ENCODE measurements around the gene SPEN. TPM values are rescaled to one million over a fixed set of nuclear protein-coding genes. Genes with fewer than 3 reads are reported as not detected.

Gene SPEN
- total and polyA plus RNA-seq, 9 of the 15 experiments (the other 6 are each of a cell fraction or from before 2014, with no cell fraction given), result 5.7 to 87.5 (median 27.2) TPM

GRCh38 chr1:15835741-15836510 lies 11.6 kb upstream of the SPEN start (continued):
- TF ChIP-seq SRSF7 (optimal IDR thresholded peaks at IDR 0.05; ENCODE audit: low read depth, low read length) (no peak), FOXA3 (CRISPR knock-in tag; conservative IDR thresholded peaks at IDR 0.05 in 1 of 2, IDR thresholded peaks at IDR 0.05 in 1 of 2) (peak in 1 of 2 experiments; percentile 81; a peak in 2 of 4 replicates), EZH2 (IDR thresholded peaks at IDR 0.05; ENCODE audit: borderline replicate concordance, low read depth, low read length) (no peak), E2F8 (IDR thresholded peaks at IDR 0.05; ENCODE audit: low read depth, partially characterized antibody) (peak; percentile 79), FOS (IDR thresholded peaks at IDR 0.05; ENCODE audit: extremely low read depth, insufficient read length) (no peak), ZNF75A (CRISPR knock-in tag; IDR thresholded peaks at IDR 0.05) (no peak), ZBTB2 (IDR thresholded peaks at IDR 0.05) (peak; percentile 100), FIP1L1 (IDR thresholded peaks at IDR 0.05; ENCODE audit: low read depth, low read length, poor library complexity, severe bottlenecking) (peak; percentile 82), EWSR1 (IDR thresholded peaks at IDR 0.05; ENCODE audit: borderline replicate concordance, low read depth, partially characterized antibody) (no peak), MTA2 (IDR thresholded peaks at IDR 0.05; ENCODE audit: low read depth) (no peak), NFE2L1 (tag; IDR thresholded peaks at IDR 0.05; ENCODE audit: borderline replicate concordance, low read depth) (no peak), XRCC5 (IDR thresholded peaks at IDR 0.05; ENCODE audit: low read depth, low read length) (peak; percentile 84), TRIM24 (IDR thresholded peaks at IDR 0.05) (no peak; a peak in 1 of 4 replicates), BDP1 (IDR thresholded peaks at IDR 0.05; ENCODE audit: insufficient read depth, insufficient read length) (no peak), BRF2 (IDR thresholded peaks at IDR 0.05; ENCODE audit: borderline replicate concordance, insufficient read depth, insufficient read length) (no peak), ETS2 (tag; IDR thresholded peaks at IDR 0.05; ENCODE audit: borderline replicate concordance, poor library complexity, severe bottlenecking) (no peak), EP400 (IDR thresholded peaks at IDR 0.05) (peak; percentile 89), HDGF (IDR thresholded peaks at IDR 0.05) (no peak), SIN3B (IDR thresholded peaks at IDR 0.05; ENCODE audit: low read depth) (peak; percentile 43; the same call in 1 of the 2 replicates)
- TF ChIP-seq, protein P1, sequence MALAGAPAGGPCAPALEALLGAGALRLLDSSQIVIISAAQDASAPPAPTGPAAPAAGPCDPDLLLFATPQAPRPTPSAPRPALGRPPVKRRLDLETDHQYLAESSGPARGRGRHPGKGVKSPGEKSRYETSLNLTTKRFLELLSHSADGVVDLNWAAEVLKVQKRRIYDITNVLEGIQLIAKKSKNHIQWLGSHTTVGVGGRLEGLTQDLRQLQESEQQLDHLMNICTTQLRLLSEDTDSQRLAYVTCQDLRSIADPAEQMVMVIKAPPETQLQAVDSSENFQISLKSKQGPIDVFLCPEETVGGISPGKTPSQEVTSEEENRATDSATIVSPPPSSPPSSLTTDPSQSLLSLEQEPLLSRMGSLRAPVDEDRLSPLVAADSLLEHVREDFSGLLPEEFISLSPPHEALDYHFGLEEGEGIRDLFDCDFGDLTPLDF (CRISPR knock-in tag; IDR thresholded peaks at IDR 0.05), result peak; percentile 96
- TF ChIP-seq, protein P2, sequence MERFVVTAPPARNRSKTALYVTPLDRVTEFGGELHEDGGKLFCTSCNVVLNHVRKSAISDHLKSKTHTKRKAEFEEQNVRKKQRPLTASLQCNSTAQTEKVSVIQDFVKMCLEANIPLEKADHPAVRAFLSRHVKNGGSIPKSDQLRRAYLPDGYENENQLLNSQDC (CRISPR knock-in tag; IDR thresholded peaks at IDR 0.05), result no peak

Measured in K562 (cell line).